Loucy (cell line): ENCODE measurements around the gene BTN3A1.

Experiments
- H2AFZ ChIP-seq: fragments of 200-600 bp; sonication (generic); 2 replicates; pipeline ENCODE4 v1.6.0; 2016; ENCODE audit warnings: antibody characterized with exemption, mild to moderate bottlenecking, low read length, moderate library complexity
- H3F3A ChIP-seq: fragments of 200-600 bp; 2 replicates; pipeline ENCODE4 v1.6.0; 2016; ENCODE audit warnings: antibody characterized with exemption, low read depth, mild to moderate bottlenecking
- H3K27me3 ChIP-seq: fragments of 200-600 bp; sonication (generic); 2 replicates; pipeline ENCODE4 v1.6.1; 2014; ENCODE audit warnings: low read length, mild to moderate bottlenecking; ENCODE audit not compliant: insufficient read depth, poor library complexity, severe bottlenecking
- H3K36me3 ChIP-seq: fragments of 200-600 bp; sonication (generic); 2 replicates; pipeline ENCODE4 v1.6.1; 2016; ENCODE audit warnings: low read length; ENCODE audit not compliant: insufficient read depth
- H3K4me1 ChIP-seq: fragments of 200-600 bp; sonication (generic); 2 replicates; pipeline ENCODE4 v1.5.1; 2014; ENCODE audit warnings: low read length, mild to moderate bottlenecking; ENCODE audit not compliant: insufficient read depth, poor library complexity, severe bottlenecking
- H3K4me2 ChIP-seq: fragments of 200-600 bp; sonication (generic); 2 replicates; pipeline ENCODE4 v1.6.0; 2014; ENCODE audit warnings: antibody characterized with exemption, low read length, low read depth, mild to moderate bottlenecking; ENCODE audit not compliant: poor library complexity, severe bottlenecking
- H3K4me3 ChIP-seq: fragments of 200-600 bp; sonication (generic); 2 replicates; pipeline ENCODE4 v1.5.1; 2014; ENCODE audit warnings: low read length, mild to moderate bottlenecking, mixed read lengths; ENCODE audit not compliant: poor library complexity, severe bottlenecking
- H3K79me2 ChIP-seq: fragments of 200-600 bp; sonication (generic); 2 replicates; pipeline ENCODE4 v1.6.1; 2014; ENCODE audit warnings: low read length; ENCODE audit not compliant: insufficient read depth
- H3K9ac ChIP-seq: fragments of 200-600 bp; sonication (generic); 2 replicates; pipeline ENCODE4 v1.6.0; 2014; ENCODE audit warnings: mild to moderate bottlenecking, low read depth, low read length, moderate library complexity; ENCODE audit not compliant: poor library complexity, severe bottlenecking
- H3K9me2 ChIP-seq: fragments of 200-600 bp; sonication (generic); replicated peaks from 2 replicates; pipeline ENCODE4 v1.6.1; 2016; ENCODE audit warnings: low read depth, low read length, mixed read lengths
- H3K9me3 ChIP-seq: fragments of 200-600 bp; sonication (generic); 2 replicates; pipeline ENCODE4 v1.6.1; 2014; ENCODE audit warnings: mild to moderate bottlenecking, antibody characterized with exemption, low read length, low read depth; ENCODE audit not compliant: insufficient read depth
- H4K20me1 ChIP-seq: fragments of 200-600 bp; sonication (generic); 2 replicates; pipeline ENCODE4 v1.6.0; 2014; ENCODE audit warnings: antibody characterized with exemption, low read length, mild to moderate bottlenecking; ENCODE audit not compliant: insufficient read depth, poor library complexity, severe bottlenecking
- EZH2phosphoT487 ChIP-seq: fragments of 200-600 bp; IDR thresholded peaks from 2 replicates; pipeline ENCODE4 v1.6.1; 2018; ENCODE audit warnings: antibody characterized with exemption, mild to moderate bottlenecking, moderate library complexity, borderline replicate concordance
- TF ChIP-seq, protein P1 (sequence below): fragments of 200-600 bp; sonication (generic); conservative IDR thresholded peaks from 2 replicates; pipeline ENCODE4 v1.5.1; 2014; ENCODE audit warnings: mild to moderate bottlenecking, antibody characterized with exemption, low read length

Gene BTN3A1

DNA sequence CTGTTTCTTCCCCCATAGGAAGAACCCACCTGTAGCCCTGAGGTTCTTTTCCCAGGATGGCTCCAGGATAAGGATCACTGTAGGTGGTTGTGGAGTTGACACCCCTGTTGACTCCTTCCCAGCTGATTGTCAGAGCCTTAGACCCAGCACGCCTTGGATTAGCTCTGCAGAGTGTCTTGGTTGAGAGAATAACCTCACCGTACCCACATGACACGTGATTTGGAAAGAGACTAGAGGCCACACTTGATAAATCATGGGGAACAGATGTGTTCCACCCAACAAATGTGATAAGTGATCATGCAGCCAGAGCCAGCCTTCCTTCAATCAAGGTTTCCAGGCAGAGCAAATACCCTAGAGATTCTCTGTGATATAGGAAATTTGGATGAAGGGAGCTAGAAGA lies 12.2 kb downstream of the BTN3A1 start:
- no peaks in the 10 kb centered on the region for H3K27me3 ChIP-seq
- no peaks in the 10 kb centered on the region for H4K20me1 ChIP-seq
- H3K9ac ChIP-seq, result no peak overlapping the region
- H3F3A ChIP-seq, result no peaks in the 10 kb centered on the region
- H3K4me1 ChIP-seq, result peaks cover 13% of the 10 kb centered on the region
- H3K4me2 ChIP-seq, result no peak overlapping the region
- H2AFZ ChIP-seq, result no peak overlapping the region
- H3K9me3 ChIP-seq, result peaks cover 8% of the 10 kb centered on the region; the same call in 1 of the 2 replicates
- H3K9me2 ChIP-seq, result no peaks in the 10 kb centered on the region
- H3K4me3 ChIP-seq, result no peak overlapping the region
- TF ChIP-seq, protein P1, sequence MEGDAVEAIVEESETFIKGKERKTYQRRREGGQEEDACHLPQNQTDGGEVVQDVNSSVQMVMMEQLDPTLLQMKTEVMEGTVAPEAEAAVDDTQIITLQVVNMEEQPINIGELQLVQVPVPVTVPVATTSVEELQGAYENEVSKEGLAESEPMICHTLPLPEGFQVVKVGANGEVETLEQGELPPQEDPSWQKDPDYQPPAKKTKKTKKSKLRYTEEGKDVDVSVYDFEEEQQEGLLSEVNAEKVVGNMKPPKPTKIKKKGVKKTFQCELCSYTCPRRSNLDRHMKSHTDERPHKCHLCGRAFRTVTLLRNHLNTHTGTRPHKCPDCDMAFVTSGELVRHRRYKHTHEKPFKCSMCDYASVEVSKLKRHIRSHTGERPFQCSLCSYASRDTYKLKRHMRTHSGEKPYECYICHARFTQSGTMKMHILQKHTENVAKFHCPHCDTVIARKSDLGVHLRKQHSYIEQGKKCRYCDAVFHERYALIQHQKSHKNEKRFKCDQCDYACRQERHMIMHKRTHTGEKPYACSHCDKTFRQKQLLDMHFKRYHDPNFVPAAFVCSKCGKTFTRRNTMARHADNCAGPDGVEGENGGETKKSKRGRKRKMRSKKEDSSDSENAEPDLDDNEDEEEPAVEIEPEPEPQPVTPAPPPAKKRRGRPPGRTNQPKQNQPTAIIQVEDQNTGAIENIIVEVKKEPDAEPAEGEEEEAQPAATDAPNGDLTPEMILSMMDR, result no peak
- TF ChIP-seq EZH2phosphoT487, result no peak
- no peaks in the 10 kb centered on the region for H3K36me3 ChIP-seq
- no peaks in the 10 kb centered on the region for H3K79me2 ChIP-seq

DNA sequence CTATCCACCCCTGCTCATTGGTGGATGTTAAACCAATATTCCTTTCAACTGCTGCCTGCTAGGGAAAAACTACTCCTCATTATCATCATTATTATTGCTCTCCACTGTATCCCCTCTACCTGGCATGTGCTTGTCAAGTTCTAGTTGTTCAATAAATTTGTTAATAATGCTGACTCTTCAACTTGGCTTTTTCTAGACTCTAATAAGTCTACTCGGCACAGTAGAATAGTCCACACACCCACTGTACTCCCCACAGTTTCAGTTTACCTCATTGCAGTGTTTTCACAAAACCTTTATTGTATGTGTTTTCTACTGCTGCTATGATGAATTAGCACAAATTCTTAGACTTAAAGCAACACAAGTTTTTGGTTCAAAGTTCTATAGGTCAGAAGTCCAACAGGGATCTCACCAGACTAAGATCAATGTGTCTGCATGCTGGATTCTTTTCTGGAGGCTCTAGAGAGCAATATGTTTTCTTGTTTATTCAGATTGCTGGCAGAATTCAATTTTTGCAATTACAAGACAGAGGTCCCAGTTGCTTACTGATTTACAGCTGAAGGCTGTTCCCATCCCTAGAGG lies 13.1 kb downstream of the BTN3A1 start:
- Histone ChIP-seq H2AFZ (no peak overlapping the region), H3K4me1 (peaks cover 10% of the 10 kb centered on the region), H3K9me2 (no peaks in the 10 kb centered on the region), H3K79me2 (no peaks in the 10 kb centered on the region), H3K4me2 (no peak overlapping the region), H3K9me3 (peaks cover 8% of the 10 kb centered on the region; the same call in 1 of the 2 replicates), H4K20me1 (no peaks in the 10 kb centered on the region), H3K9ac (no peak overlapping the region), H3K4me3 (no peak overlapping the region), H3F3A (no peaks in the 10 kb centered on the region), H3K27me3 (no peaks in the 10 kb centered on the region), H3K36me3 (no peaks in the 10 kb centered on the region)
- TF ChIP-seq EZH2phosphoT487, result no peak
- TF ChIP-seq, protein P1, result no peak

DNA sequence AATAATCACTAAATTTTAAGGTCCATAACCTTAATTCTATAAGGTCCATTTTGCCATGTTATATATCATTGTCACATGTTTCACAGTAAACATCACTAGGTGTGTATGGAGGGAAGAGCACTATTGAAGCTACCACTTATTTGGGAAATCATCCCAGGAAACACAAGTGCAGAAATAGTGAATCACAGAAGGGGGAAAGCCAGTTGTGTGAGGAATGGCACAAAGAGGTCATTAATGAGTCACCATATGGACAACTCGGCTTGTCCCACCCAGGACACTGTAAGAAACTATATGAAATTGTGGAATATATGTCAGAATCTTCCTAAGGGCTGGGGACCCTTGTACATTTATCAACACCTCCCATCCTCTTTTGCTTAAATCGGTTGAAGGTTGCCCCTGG lies 13.7 kb downstream of the BTN3A1 start:
- TF ChIP-seq, protein P1, result no peak
- TF ChIP-seq EZH2phosphoT487, result no peak
- no peaks in the 10 kb centered on the region for H4K20me1 ChIP-seq
- H3K27me3 ChIP-seq, result no peaks in the 10 kb centered on the region
- no peak overlapping the region for H3K4me3 ChIP-seq
- H3F3A ChIP-seq, result no peaks in the 10 kb centered on the region
- no peak overlapping the region for H3K9ac ChIP-seq
- H3K36me3 ChIP-seq, result no peaks in the 10 kb centered on the region
- H3K9me2 ChIP-seq, result no peaks in the 10 kb centered on the region
- peaks cover 8% of the 10 kb centered on the region; the same call in 1 of the 2 replicates for H3K9me3 ChIP-seq
- peaks cover 10% of the 10 kb centered on the region for H3K4me1 ChIP-seq
- H2AFZ ChIP-seq, result no peak overlapping the region
- no peak overlapping the region for H3K4me2 ChIP-seq
- H3K79me2 ChIP-seq, result no peaks in the 10 kb centered on the region
